OCI-LY3 (cell line): Measurements from ENCODE around the gene CCDC150.

Source experiments
- H2AFZ ChIP-seq: fragments of 200-600, 300-600 bp; shearing (Covaris generic); 2 replicates; pipeline ENCODE4 v1.6.0; 2014; ENCODE audit warnings: antibody characterized with exemption, low read depth, low read length
- H3K27ac ChIP-seq: fragments of 200-600, 300-600 bp; sonication (generic); 2 replicates; pipeline ENCODE4 v1.5.1; 2014; ENCODE audit warnings: mild to moderate bottlenecking, low read length, moderate library complexity, mixed read lengths
- H3K27me3 ChIP-seq: fragments of 200-600, 300-600 bp; sonication (generic); 2 replicates; pipeline ENCODE4 v1.6.1; 2014; ENCODE audit warnings: low read depth, low read length, mixed read lengths
- H3K36me3 ChIP-seq: fragments of 200-600, 300-600 bp; sonication (generic); replicated peaks from 2 replicates; pipeline ENCODE3; 2014; ENCODE audit warnings: low read depth, low read length, mixed read lengths
- H3K4me1 ChIP-seq: fragments of 300-600, 200-600 bp; sonication (generic); 2 replicates; pipeline ENCODE4 v1.6.1; 2014; ENCODE audit warnings: low read length, mixed read lengths
- H3K4me2 ChIP-seq: fragments of 200-600, 300-600 bp; sonication (generic); 2 replicates; pipeline ENCODE4 v1.6.1; 2014; ENCODE audit warnings: low read length, mixed read lengths
- H3K4me3 ChIP-seq: fragments of 300-600, 200-600 bp; sonication (generic); 2 replicates; pipeline ENCODE4 v1.5.1; 2014; ENCODE audit warnings: antibody characterized with exemption, mild to moderate bottlenecking, low read length, moderate library complexity
- H3K79me2 ChIP-seq: fragments of 300-600, 200-600 bp; shearing (Covaris generic); 2 replicates; pipeline ENCODE4 v1.6.1; 2014; ENCODE audit warnings: mild to moderate bottlenecking, low read length, mixed read lengths
- H3K9ac ChIP-seq: fragments of 300-600, 200-600 bp; shearing (Covaris generic); 2 replicates; pipeline ENCODE4 v1.6.0; 2014; ENCODE audit warnings: mild to moderate bottlenecking, low read length, moderate library complexity
- H3K9me3 ChIP-seq: fragments of 200-600, 300-600 bp; shearing (Covaris generic); 2 replicates; pipeline ENCODE4 v1.6.1; 2014; ENCODE audit warnings: low read length, mixed read lengths; ENCODE audit not compliant: insufficient read depth
- H4K20me1 ChIP-seq: fragments of 200-600, 300-600 bp; sonication (generic); 2 replicates; pipeline ENCODE4 v1.6.1; 2016; ENCODE audit warnings: low read length, mixed read lengths; ENCODE audit not compliant: insufficient read depth
- EZH2phosphoT487 ChIP-seq: fragments of 200-600 bp; shearing (Covaris generic); IDR thresholded peaks from 2 replicates; pipeline ENCODE4 v1.6.1; 2018; ENCODE audit warnings: antibody characterized with exemption, mixed run types, low read depth
- TF ChIP-seq, protein P1 (sequence below): fragments of 200-600, 300-600 bp; sonication (generic); IDR thresholded peaks from 2 replicates; pipeline ENCODE4 v1.5.1; 2014; ENCODE audit warnings: antibody characterized with exemption, low read length, low read depth

The CCDC150 gene

DNA sequence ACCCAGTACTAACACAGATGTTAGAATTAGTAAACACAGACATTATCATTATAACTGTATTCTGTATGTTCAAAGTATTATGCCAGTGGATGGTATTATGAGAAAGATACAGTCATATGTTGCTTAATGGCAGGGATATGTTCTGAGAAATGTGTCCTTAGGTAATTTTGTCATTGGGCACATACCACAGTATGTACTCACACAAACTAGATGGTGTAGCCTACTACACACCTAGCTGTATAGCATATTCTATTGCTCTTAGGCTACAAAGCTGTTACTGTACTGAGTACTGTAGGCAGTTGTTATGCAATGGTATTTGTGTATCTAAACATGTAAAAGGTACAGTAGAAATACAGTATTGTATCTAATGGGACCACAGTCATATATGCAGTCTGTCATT lies 106.2 kb downstream of the CCDC150 start:
- H3K27me3 ChIP-seq: no peaks in the 10 kb centered on the region
- TF ChIP-seq, protein P1, sequence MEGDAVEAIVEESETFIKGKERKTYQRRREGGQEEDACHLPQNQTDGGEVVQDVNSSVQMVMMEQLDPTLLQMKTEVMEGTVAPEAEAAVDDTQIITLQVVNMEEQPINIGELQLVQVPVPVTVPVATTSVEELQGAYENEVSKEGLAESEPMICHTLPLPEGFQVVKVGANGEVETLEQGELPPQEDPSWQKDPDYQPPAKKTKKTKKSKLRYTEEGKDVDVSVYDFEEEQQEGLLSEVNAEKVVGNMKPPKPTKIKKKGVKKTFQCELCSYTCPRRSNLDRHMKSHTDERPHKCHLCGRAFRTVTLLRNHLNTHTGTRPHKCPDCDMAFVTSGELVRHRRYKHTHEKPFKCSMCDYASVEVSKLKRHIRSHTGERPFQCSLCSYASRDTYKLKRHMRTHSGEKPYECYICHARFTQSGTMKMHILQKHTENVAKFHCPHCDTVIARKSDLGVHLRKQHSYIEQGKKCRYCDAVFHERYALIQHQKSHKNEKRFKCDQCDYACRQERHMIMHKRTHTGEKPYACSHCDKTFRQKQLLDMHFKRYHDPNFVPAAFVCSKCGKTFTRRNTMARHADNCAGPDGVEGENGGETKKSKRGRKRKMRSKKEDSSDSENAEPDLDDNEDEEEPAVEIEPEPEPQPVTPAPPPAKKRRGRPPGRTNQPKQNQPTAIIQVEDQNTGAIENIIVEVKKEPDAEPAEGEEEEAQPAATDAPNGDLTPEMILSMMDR: no peak
- no peak for TF ChIP-seq EZH2phosphoT487

DNA sequence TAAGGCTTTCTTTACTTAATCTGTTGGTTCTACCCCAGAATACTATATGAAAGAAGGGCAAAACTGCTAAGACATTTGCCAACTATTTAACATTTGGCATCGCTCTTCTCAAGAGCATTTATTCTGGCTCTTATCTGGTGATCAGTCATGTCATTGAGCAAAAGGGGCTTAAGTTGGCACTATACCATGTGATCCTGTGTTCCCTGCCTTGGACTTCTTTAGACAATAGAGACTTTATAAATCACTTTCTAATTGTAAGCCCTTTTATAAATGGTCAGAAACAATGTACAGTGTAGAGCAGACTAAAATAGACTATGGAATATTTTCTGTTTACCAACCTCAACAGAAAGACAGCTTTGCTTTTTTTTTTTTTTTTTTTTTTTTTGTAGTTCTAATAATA lies 107.9 kb downstream of the CCDC150 start:
- H3K27ac ChIP-seq: no peak overlapping the region
- H2AFZ ChIP-seq: no peak overlapping the region
- H3K79me2 ChIP-seq: no peaks in the 10 kb centered on the region
- H3K4me2 ChIP-seq: no peak overlapping the region
- no peaks in the 10 kb centered on the region for H4K20me1 ChIP-seq
- no peak overlapping the region for H3K4me3 ChIP-seq
- TF ChIP-seq, protein P1: no peak
- TF ChIP-seq EZH2phosphoT487: no peak
- H3K4me1 ChIP-seq: peaks cover 7% of the 10 kb centered on the region
- no peak overlapping the region for H3K9ac ChIP-seq
- H3K36me3 ChIP-seq: peaks cover 4% of the 10 kb centered on the region
- H3K9me3 ChIP-seq: no peaks in the 10 kb centered on the region
- H3K27me3 ChIP-seq: no peaks in the 10 kb centered on the region

More for the DNA sequence above, 106.2 kb downstream of the CCDC150 start:
- Histone ChIP-seq H2AFZ (no peak overlapping the region), H3K9me3 (no peaks in the 10 kb centered on the region), H3K79me2 (no peaks in the 10 kb centered on the region), H3K4me2 (no peak overlapping the region), H4K20me1 (no peaks in the 10 kb centered on the region), H3K27ac (no peak overlapping the region), H3K9ac (no peak overlapping the region), H3K4me3 (no peak overlapping the region), H3K4me1 (peaks cover 4% of the 10 kb centered on the region), H3K36me3 (peaks cover 4% of the 10 kb centered on the region)

- Histone ChIP-seq H3K9ac (no peak overlapping the region), H3K4me2 (no peak overlapping the region), H3K27ac (no peak overlapping the region), H3K9me3 (no peaks in the 10 kb centered on the region), H4K20me1 (no peaks in the 10 kb centered on the region), H3K4me3 (no peak overlapping the region), H3K4me1 (peaks cover 7% of the 10 kb centered on the region), H3K36me3 (no peaks in the 10 kb centered on the region), H3K27me3 (no peaks in the 10 kb centered on the region), H2AFZ (no peak overlapping the region), H3K79me2 (no peaks in the 10 kb centered on the region)
- TF ChIP-seq, protein P1: no peak
Observed at GRCh38 chr2:196748123-196748522, 108.6 kb downstream of the CCDC150 start.

DNA sequence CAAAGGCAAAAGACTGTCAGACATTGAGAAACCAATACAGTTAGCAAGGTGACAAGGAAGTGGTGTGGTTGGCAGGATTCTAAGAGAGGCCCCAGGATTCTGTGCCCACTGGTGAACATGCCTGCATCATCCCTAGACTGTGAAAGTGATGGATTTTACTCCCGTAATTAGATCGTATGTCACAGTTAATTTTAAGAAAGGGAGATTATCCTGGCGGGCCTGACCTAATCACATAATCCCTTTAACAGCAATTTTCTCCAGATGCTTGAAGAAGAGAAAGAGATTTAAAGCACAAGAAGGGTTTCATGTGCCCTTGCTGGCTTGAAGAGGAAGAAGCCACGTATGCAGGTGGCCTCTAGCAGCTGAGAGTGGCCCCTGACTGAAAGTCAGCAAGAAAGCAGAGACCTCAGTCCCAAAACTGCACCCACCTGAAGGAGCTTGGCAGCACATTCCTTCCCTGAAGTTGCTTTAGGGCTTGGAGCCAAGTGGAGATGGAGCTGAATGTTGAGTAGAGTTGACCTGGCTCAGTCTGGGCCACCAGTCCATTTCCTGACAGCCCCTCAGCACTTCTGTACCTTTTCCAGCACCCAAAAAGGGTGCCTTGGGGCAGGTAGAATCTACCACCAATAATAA lies 110.9 kb downstream of the CCDC150 start:
- no peak overlapping the region for H3K27ac ChIP-seq
- TF ChIP-seq, protein P1: no peak
- no peak for TF ChIP-seq EZH2phosphoT487

More for the DNA sequence above, 110.9 kb downstream of the CCDC150 start:
- Histone ChIP-seq H3K79me2 (no peaks in the 10 kb centered on the region), H3K27me3 (no peaks in the 10 kb centered on the region), H4K20me1 (no peaks in the 10 kb centered on the region), H3K4me1 (peaks cover 7% of the 10 kb centered on the region), H3K4me2 (no peak overlapping the region), H3K4me3 (no peak overlapping the region), H2AFZ (no peak overlapping the region), H3K9me3 (no peaks in the 10 kb centered on the region), H3K36me3 (no peaks in the 10 kb centered on the region), H3K9ac (no peak overlapping the region)
